GM23248 (cell line): ENCODE measurements around the gene PKD1L1.

Source experiments
- EZH2 ChIP-seq: fragments of 200-600 bp; sonication (generic); IDR thresholded peaks from 2 replicates; pipeline ENCODE4 v1.6.1; 2018; ENCODE audit warnings: antibody characterized with exemption, mild to moderate bottlenecking; ENCODE audit not compliant: insufficient read depth, poor library complexity, severe bottlenecking
- EZH2phosphoT487 ChIP-seq: fragments of 200-600 bp; sonication (generic); IDR thresholded peaks from 2 replicates; pipeline ENCODE4 v1.6.1; 2018; ENCODE audit warnings: antibody characterized with exemption, moderate library complexity, mild to moderate bottlenecking, low read depth; ENCODE audit not compliant: insufficient read depth

DNA sequence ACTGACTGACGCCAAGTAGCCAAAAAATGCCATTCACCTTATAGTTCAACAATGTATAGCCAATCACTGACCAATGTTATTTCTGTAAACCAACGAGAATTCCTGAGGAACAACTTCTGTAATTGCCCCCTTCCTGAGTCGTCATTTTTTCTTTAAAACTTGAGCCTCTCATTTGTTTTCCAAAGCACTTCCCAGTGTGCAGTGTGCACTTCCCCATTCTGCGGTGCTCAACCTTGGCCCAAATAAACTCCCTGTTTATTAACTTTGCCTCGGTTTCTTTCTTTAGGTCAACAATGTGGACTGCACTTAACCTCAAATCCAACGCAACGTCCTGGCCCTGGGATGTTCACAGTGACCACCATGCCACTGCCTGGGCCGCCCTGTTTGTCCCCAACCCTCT, 15.1 kb downstream of the PKD1L1 start:
- TF ChIP-seq EZH2 (no peak), EZH2phosphoT487 (no peak)
